ENCODE measurements around the gene PSMB7.

PSMB7 gene

DNA sequence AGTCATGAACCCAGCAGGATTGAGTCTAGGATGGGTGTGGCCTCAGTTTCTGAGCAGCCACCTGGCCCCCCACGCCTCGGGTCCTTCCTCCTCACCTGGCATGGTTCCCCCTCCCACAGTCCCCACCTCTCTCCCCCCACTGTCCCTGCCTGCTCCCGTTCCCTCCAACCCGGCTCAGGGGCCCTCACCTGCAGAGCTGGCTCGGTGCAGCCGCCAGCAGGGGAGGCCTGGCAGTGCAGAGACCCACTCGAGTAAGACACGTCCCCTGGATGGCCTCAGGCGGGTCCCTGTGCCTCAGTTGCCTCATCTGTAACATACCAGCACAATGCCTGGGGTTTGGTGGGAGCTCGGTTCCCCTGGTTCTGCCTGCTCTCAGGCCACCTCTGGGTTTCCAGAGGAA lies 91.3 kb downstream of the PSMB7 start:
- no peak for DNase-seq

DNA sequence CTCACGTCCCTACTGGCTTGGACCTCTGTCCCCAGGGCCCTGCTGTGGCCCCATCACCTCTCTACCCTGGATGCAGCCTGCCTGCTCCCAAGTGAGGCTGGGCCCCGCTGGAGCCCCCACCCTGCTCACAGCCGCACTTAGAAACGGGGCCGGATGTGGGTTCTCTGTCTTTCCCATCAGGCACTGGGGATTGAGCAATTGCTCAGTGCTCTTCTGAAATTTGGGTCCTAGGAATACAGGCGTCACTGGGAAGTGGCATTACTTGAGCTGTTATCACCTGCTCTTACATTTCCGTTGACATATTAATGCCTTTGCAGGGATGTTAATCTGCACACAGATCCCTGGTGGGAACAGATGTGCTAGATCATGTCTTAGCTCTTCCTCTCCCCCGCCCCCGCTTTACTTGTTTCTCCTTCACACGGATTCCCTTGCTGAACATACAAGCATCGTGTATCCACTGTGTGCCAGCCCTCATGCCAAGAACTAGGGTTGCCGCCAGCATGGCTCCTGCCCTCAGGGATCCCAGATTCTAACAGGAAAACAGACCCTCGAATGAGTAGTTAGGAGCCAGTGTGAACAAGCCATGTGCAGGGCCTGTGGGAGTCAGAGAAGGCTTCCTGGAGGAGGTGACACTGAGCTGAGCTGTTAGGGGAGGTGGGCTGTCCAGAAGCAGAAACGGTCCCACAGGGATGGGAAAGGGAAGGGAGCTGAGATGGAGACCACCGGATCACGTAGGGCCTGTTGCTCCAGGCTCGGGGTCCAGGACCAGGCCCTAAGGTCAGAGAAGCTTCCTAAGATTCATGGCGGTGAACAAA lies 92.4 kb downstream of the PSMB7 start:
- DNase-seq: no peak

DNA sequence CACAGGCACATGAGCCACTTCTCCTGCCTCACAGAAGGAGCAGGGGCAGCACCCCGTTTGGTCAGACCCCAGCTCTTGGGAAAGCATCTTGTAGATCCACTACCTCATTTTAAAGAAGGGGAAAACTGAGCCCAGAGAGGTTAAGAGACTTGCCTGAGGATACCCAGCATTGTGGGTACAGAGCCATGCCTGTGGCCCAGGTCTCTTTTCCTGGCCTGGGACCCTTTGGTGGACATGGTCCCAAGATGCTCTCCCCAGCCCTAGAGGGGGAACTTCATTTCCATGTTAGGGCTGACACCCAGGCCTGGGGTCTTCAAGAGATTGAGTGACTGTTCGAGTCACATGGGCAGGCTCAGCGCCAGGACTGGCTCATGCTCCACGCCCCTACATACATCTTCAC lies 93.3 kb downstream of the PSMB7 start:
- DNase-seq: no peak

DNA sequence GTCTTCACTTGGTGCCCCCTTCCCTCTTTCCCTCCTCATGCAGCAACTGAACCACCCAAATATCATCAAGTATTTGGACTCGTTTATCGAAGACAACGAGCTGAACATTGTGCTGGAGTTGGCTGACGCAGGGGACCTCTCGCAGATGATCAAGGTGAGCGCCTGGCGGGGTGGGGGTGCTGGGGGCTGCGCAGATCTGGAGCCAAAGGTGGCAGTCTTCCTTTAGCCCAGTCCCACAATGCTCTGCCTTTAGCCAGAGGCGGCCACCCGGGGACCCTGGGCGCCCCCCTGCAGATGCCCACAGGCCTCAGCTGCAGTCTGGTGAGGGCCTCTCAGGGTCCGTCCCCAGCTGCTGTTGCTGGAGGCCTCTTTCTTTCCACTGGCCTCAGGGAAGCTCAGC lies 93.8 kb downstream of the PSMB7 start:
- no peak for DNase-seq

DNA sequence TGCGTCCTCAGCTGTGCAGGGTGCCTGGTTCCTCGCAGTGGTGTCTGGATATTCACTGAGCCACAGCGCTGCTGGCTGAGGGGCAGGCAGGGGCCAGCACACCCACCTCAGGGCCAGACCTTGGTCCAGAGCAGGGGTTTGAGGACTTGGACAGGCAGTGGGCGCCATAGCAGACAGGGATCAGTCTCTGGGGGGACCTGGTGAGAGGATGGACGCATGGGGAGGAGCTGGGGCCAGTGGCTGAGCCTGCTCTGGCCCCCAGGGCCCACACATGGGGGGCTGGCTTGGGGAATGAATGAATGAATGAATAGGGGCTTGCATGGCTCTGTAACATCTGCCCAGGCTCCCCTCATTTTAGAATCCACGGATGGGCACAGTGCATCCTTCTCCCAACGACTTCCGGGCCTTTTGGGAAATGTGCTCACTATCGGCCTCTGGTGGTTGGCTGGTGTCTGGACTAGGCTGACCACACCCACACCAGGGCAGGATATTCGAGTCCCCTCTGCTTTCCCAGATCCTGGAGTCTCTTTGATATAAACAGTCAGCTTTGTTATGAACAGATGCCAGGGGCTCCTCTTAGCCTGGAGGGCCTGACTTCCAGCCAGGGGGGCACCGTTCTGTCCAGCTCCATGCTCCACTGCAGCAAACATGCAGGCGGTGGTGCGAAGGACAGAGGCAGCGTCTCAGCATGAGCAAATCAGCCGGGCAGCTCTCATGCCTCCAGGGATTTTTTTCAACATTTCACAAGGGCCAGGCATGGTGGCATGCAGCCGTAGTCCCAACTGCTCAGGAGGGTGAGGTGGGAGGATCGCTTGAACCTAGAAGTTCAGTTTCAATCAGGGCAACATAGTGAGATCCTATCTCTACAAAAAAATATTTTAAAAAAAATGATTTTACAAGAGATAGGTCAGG lies 94.9 kb downstream of the PSMB7 start:
- peak; percentile 19 for DNase-seq

DNA sequence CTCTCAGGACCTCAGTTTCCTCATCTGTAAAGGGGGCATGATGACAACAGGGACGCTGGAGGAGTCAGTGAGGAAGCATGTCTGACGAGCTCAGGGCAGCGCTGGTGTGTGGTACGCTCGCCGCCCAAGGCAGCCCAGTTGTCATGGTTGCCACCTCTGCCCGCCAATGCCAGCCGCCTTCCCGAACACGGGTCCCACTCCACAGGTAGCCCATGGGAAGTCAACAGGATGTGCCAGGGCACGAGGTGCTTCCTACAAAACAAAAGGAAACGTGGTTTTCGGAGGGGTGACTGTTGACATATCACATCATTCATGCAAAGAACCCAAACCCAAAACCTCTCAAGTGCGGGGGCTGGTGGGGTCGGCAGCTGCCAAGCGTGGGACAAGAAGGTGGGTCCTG lies 99.4 kb downstream of the PSMB7 start:
- no peak for DNase-seq

DNA sequence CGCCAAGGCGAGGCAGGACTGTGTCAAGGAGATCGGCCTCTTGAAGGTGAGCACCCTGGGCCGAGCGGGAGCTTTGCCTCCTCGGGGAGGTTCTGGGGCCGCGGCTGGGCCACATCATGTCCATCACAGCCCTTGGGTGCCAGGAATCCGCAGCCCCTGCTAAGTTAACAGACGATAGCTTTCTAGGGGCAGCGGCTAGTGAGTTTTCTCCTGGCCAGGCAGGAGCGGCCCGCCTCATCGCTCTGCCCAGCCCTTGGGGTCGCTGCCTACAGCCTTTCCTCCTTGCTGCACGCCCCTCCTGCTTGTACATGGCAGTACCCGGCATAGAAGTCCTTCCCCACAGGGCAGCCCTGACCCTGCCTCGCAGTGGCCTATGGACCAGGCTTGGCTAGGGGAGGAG lies 101.3 kb downstream of the PSMB7 start:
- DNase-seq: no peak

DNA sequence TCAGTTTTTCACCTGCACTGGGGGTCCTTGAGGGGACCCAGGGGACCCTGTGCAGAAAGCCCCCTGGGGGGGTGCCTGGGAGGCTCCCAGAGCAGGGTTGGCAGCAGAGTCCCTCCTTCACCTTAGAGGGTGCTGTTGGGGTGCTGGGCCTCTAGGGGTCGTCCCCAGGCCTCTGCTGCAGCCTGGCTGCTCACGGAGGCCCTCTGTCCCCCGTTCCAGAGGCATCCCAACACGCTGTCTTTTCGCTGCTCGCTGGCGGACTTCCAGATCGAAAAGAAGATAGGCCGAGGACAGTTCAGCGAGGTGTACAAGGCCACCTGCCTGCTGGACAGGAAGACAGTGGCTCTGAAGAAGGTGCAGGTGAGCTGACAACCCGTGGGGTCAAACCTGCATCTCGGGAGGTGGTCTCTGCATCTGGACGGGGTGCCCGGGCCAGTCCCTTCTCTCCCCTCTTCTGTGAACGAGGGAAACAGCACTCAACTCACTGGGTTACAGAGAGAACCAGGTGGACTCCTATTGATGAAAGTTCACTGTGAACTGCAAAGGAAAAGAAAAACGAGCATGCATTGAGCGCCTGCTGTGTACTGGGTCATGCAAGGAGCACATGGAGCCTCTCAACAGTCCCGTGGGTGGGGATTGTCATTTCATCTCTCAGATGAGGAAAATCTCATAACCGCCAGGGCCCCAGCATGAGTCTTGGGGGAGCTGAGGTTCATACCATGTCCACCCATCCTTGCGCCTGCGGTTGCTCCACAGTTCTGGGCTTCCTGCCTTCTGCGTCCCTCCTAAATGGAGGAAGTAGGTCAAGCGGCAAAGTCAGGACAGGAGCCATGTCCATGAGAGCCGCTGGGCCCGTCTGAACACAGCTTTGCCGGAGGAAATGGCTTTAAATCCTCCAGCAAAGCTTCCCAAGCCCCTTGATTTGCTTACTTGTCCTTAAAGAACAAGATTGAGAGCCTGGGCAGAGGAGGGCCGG lies 102.7 kb downstream of the PSMB7 start:
- DNase-seq: no peak

DNA sequence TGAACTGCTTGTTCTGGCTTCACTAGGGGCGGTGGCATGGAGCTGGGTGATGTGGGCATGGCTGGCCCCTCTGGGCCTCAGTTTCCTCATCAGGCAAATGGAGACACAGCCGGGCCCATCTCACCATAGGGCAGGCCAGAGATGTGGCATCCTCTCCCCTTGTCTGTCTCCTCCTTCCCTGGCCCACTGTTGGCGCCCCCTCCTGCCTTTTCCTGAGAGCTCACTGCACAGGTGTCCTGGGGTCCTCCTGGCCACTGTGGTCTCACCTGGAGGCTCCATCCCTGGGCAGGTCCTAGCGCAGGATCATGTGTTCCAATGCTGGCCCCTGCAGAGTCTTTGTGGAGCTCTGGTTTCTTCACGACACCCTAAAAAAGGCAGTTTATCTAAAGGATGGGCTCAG lies 104.0 kb downstream of the PSMB7 start:
- DNase-seq: no peak

DNA sequence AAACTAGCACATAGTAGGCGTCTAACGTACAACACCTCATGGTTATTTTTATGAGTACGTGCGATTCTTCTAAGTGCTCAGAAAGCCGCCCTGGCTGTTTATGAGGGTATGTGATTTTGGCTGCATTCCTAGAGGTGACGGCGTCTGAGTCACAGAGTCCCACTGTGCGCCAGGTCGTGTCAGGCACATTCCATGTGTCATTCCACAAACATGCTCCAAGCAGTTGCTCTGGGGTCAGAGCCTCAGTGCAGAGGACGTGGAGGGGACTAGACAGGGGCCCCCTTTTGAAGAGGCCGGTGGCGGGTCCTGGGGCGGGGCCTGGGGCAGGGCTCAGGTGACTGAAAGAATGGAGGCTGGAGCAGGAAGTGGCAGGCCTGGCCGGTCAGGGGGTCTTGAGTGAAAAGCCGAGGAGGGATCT lies 105.6 kb downstream of the PSMB7 start:
- no peak for DNase-seq

DNA sequence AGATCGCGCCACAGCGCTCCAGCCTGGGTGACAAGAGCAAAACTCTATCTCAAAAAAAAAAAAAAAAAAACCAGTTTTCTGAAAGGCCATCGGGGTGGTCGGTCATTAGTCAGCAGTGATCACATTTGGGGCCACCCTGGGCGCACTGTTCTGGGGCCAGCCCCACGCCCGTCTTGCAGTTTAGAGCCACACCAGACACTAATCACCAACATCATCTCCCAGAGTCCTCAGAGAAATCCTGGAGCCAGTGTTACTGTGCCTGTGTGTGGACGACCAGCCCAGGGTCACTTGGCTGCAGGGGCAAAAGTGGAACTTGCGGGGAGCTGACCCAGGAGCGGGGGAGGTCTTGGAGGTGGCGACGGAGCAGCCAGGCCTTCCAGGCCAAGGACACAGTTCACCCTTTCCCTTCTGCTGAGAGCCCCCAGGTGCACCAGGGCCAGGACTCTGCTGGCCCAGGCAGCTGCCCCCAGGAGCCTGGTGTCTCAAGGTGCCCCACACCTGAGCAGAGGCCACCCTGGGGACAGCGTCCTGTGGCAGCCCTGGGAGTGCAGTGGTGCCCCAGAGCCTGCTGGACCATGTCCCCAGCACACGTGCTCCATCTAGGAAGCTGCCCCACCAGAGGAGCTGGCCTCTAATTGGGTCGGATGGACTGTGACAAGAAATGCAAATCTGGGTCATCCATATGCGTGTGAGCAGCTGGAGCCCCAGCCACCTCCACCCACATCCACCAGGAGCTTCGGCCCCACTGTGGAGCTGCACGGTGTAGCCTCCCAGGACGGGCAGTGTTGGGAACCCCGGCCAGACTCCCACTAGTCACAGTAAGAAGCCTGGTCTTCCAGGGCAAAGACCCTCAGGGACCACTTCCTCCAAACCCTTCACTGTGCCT lies 106.4 kb downstream of the PSMB7 start:
- DNase-seq: no peak

DNA sequence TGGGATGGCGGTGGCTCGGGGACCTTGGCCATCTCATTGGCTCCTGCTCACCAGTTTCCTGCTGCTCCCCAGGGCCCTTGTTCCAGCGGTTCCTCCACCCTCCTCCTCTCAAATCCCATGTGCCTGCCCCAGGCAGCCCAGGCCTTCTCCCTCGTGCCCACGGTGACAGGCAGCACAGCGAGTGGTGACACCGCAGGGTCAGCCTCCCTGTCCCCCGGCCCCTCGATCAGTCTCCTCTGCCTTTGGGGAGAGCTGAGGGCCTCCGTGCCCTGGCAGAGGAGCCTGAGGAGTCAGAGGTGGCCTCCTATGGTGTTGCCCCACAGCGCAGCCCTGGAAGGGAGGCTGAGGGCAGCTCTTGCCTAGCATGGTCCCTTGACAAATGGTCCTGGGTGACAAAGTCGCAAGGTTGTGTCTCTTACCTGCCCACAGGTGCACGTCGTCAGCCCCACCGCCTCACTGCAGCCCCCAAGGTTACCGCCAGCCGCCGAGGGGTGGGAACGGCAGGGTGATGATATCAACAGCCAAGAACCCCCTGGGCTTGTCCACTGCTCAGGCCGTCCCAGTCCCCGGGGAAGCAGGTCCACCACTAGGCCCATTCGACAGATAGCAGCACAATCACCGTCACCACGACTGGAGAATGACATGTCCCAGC lies 107.7 kb downstream of the PSMB7 start:
- no peak for DNase-seq

DNA sequence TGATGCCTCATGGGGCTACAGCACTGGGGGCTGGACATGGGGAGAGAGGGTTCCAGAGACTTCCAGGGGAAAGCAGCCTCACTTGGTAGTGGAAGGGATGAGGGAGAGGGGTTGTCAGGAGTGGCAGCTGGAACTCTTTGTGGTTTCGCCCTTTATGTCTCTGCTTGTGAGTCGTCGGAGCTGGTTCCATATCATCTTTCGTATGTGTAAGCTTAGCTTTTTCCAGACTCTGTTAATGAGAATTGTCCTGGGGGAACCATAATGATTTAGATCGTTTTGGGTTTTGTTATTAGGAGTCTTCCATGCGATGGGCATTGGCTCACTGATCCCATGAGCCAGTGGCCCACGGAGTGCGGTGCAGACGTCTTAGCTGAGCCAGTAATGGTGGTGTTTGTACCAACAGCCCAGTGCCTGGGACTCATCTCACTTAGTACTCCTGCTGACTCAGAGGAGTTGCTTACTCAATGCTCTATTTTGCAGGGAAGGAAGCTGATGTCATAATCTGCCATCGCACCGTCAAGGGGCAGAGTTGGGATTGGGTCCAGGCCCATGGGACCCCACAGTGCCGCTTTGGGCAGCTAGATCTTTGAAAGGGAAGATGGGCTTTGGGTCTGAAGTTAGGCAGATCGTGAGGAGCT lies 109.0 kb downstream of the PSMB7 start:
- no peak for DNase-seq

DNA sequence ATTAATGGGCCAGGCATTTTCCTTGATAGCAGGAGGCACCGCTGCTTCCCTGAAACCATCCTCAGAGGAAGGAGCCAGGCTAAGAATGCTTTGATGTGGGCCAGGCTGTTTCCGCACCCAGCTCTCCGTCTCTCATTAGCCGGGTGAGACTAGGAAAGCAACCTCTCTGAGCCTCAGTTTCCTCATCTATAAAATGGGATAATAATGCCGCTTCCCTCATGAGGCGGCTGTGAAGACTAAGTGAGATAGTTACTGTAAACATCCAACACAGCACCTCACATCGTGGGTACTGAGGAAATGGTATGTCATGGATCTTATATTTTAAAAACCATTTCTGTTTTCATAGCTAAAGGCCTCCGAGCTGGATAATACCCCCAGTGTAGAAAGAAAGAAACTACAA lies 111.0 kb downstream of the PSMB7 start:
- no peak for DNase-seq

DNA sequence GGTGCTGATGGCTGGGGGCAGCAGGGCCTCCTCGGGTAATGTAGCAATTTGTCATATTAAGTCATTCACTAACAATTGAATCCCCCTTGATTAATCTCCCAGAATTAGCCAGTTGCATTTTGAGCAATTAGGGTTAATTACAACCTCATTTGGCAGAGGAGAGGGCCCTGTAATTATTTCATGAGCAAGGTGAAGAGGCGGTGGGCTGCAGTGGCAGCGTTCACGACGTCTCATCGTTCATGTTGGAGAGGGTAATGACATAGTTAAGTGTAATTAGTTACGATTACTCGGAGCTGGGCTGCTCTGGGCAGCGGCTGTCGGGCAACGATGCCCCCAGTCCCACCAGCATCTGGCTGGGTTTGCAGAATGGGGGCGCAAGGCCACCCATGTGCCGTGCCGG lies 111.5 kb downstream of the PSMB7 start:
- no peak for DNase-seq

All from stimulated activated CD4-positive, alpha-beta T cell treated with anti-CD3 and anti-CD28 coated beads, Interleukin-1b, Interleukin-23, amount 100 ng/mL, for 48 hours (primary cell).